ENCODE measurements around the gene KRT7. TPM values are rescaled to one million over a fixed set of nuclear protein-coding genes. Genes with fewer than 3 reads are reported as not detected.
"Not testable (repeated sequence)": the region's sequence is repeated elsewhere in the genome, so short reads cannot be mapped to it uniquely, and the experiment has no call there.

KRT7 gene
- polyA plus RNA-seq, 3 donors = 37.4 to 64.1 (median 42.0) TPM

GRCh38 chr12:52248541-52249461, 15.8 kb downstream of the KRT7 start:
- no peak for DNase-seq (ENCODE audit: extremely low read depth in 1 of 11, low read depth in 9 of 11, low spot score in 4 of 11)

- DNase-seq (ENCODE audit: extremely low read depth in 1 of 11, low read depth in 9 of 11, low spot score in 4 of 11) = no peak
Observed at GRCh38 chr12:52249511-52250047, 16.5 kb downstream of the KRT7 start.

- DNase-seq (ENCODE audit: extremely low read depth in 1 of 11, low read depth in 9 of 11, low spot score in 4 of 11) = no peak
Observed at GRCh38 chr12:52250048-52250990, 17.3 kb downstream of the KRT7 start.

GRCh38 chr12:52251367-52252051, 18.5 kb downstream of the KRT7 start:
- no peak for DNase-seq (ENCODE audit: extremely low read depth in 1 of 11, low read depth in 9 of 11, low spot score in 4 of 11)

GRCh38 chr12:52252175-52252615, 19.2 kb downstream of the KRT7 start:
- not testable (repeated sequence) for DNase-seq (ENCODE audit: extremely low read depth in 1 of 11, low read depth in 9 of 11, low spot score in 4 of 11)

- no peak for DNase-seq (ENCODE audit: extremely low read depth in 1 of 11, low read depth in 9 of 11, low spot score in 4 of 11)
Observed at GRCh38 chr12:52252728-52253343, 19.8 kb downstream of the KRT7 start.

GRCh38 chr12:52253391-52254179, 20.5 kb downstream of the KRT7 start:
- DNase-seq (ENCODE audit: extremely low read depth in 1 of 11, low read depth in 9 of 11, low spot score in 4 of 11) = no peak

- DNase-seq (ENCODE audit: extremely low read depth in 1 of 11, low read depth in 9 of 11, low spot score in 4 of 11) = no peak
Observed at GRCh38 chr12:52254180-52254964, 21.3 kb downstream of the KRT7 start.

- DNase-seq (ENCODE audit: extremely low read depth in 1 of 11, low read depth in 9 of 11, low spot score in 4 of 11) = no peak
Observed at GRCh38 chr12:52254965-52255751, 22.1 kb downstream of the KRT7 start.

- no peak for DNase-seq (ENCODE audit: extremely low read depth in 1 of 11, low read depth in 9 of 11, low spot score in 4 of 11)
Observed at GRCh38 chr12:52255926-52256583, 23.0 kb downstream of the KRT7 start.

GRCh38 chr12:52256584-52256935, 23.5 kb downstream of the KRT7 start:
- no peak for DNase-seq (ENCODE audit: extremely low read depth in 1 of 11, low read depth in 9 of 11, low spot score in 4 of 11)

GRCh38 chr12:52257074-52257551, 24.1 kb downstream of the KRT7 start:
- no peak for DNase-seq (ENCODE audit: extremely low read depth in 1 of 11, low read depth in 9 of 11, low spot score in 4 of 11)

- DNase-seq (ENCODE audit: extremely low read depth in 1 of 11, low read depth in 9 of 11, low spot score in 4 of 11) = not testable (repeated sequence)
Observed at GRCh38 chr12:52257922-52258321, 24.9 kb downstream of the KRT7 start.

- peak in 2 of 11 donors; percentile 29 to 36 for DNase-seq (ENCODE audit: extremely low read depth in 1 of 11, low read depth in 9 of 11, low spot score in 4 of 11)
Observed at GRCh38 chr12:52258335-52258901, 25.4 kb downstream of the KRT7 start.

GRCh38 chr12:52259657-52260243, 26.7 kb downstream of the KRT7 start:
- no peak for DNase-seq (ENCODE audit: extremely low read depth in 1 of 11, low read depth in 9 of 11, low spot score in 4 of 11)
